Spleen (tissue), 11 donors: ENCODE results near the gene ZNF462. TPM values are rescaled to one million over a fixed set of nuclear protein-coding genes. Genes with fewer than 3 reads are reported as not detected.

ENCODE experiments used
- DNase-seq: peaks from one replicate; pipeline ENCODE4 v3.0.0-alpha.2; 2020
- H3K27ac ChIP-seq, 8 donors: fragments of 200-600 bp; sonication (generic) in 7 of 8; 1 replicate in 4 of 8; 2 replicates in 4 of 8; pipeline versions ENCODE4 v1.5.0 to v1.8.0; 2016 to 2021; ENCODE audit warnings: inconsistent platforms in 4 of 8, mild to moderate bottlenecking in 4 of 8, moderate library complexity in 1 of 8
- H3K27me3 ChIP-seq, 7 donors: fragments of 200-600 bp; sonication (generic) in 6 of 7; replicated peaks in 1 of 7; 1 replicate in 4 of 7; 2 replicates in 3 of 7; pipeline versions ENCODE4 v1.5.0 to v1.8.0; 2016 to 2021; ENCODE audit warnings: inconsistent platforms in 3 of 7, mild to moderate bottlenecking in 1 of 7
- H3K36me3 ChIP-seq, 6 donors: fragments of 200-600 bp; sonication (generic) in 5 of 6; 1 replicate in 4 of 6; 2 replicates in 2 of 6; pipeline versions ENCODE4 v1.5.0 to v1.8.0; 2016 to 2021; ENCODE audit warnings: inconsistent platforms in 2 of 6
- H3K4me1 ChIP-seq, 6 donors: fragments of 200-600 bp; sonication (generic) in 5 of 6; 1 replicate in 3 of 6; 2 replicates in 3 of 6; pipeline versions ENCODE4 v1.5.0 to v1.8.0; 2016 to 2021; ENCODE audit warnings: inconsistent platforms in 3 of 6
- H3K4me3 ChIP-seq, 8 donors: fragments of 200-600 bp; sonication (generic) in 7 of 8; 1 replicate in 4 of 8; 2 replicates in 4 of 8; pipeline versions ENCODE4 v1.5.0 to v1.8.0; 2016 to 2021; ENCODE audit warnings: inconsistent platforms in 4 of 8, mild to moderate bottlenecking in 4 of 8, moderate library complexity in 2 of 8
- H3K9me3 ChIP-seq, 8 donors: fragments of 200-600 bp; sonication (generic) in 7 of 8; 1 replicate in 4 of 8; 2 replicates in 4 of 8; pipeline versions ENCODE4 v1.5.0 to v1.8.0; 2016 to 2021; ENCODE audit warnings: inconsistent platforms in 4 of 8
- POLR2A ChIP-seq, 3 donors: fragments of 450-650 bp; IDR thresholded peaks; one replicate each; pipeline ENCODE4 v1.5.1; 2017; ENCODE audit warnings: antibody characterized with exemption in 3 of 3, mild to moderate bottlenecking in 1 of 3
- POLR2AphosphoS5 ChIP-seq, 3 donors: sonication (generic); formaldehyde crosslinking; IDR thresholded peaks; one replicate each; pipeline ENCODE4 v1.5.1; 2017; ENCODE audit warnings: antibody characterized with exemption in 3 of 3
- WGBS, 5 donors: extraction: QIAGEN DNeasy Blood & Tissue Kit in 3 of 5; methylation state at CpG; one replicate each; pipeline versions ENCODE4 v1.1.5 to v1.1.7; 2013 to 2018; 5-methylcytosine and 5-hydroxymethylcytosine counted together
- intact Hi-C: fragments of 100-400 bp; cut with DNase I; formaldehyde crosslinking; loops from one replicate; pipeline ENCODE4 v1.15.0; 2023; ENCODE audit warnings: low total_unique reads
- polyA plus RNA-seq, 3 donors: library from polyadenylated mRNA; stranded (reverse); fragments of 200-250 nt; gene quantifications; one replicate each; pipeline ENCODE4 v1.2.1, GENCODE V29; 2013
- total RNA-seq, 7 donors: library from RNA; depleted of rRNA in 3 of 7; stranded (reverse); fragments of >200 nt in 3 of 7; fragmentation: NEBNext Ultra II Directional in 4 of 7; extraction: Animal tissue kit (Norgen Biotek cat#: 25700) in 4 of 7; gene quantifications; one replicate each; pipeline versions ENCODE4 v1.1.0 to v1.2.1, GENCODE V29; 2016 to 2021
- TF ChIP-seq, protein P1 (sequence below), 11 experiments: fragments of 200-600 bp in 7 of 11; fragments of 450-650 bp in 4 of 11; sonication (generic) in 4 of 11; IDR thresholded peaks in 8 of 11; conservative IDR thresholded peaks in 3 of 11; 1 replicate in 7 of 11; 2 replicates in 4 of 11; pipeline versions ENCODE4 v1.4.0 to v1.8.0; 2016 to 2021; ENCODE audit warnings: antibody characterized with exemption in 11 of 11, inconsistent platforms in 4 of 11, mild to moderate bottlenecking in 1 of 11
- donor health status: healthy with polysubstance abuse.
- donor health status: DM: no; HTN: no; CAD: no; lungs with moderate emphysema.
- donor health status: DM: no; HTN: no; CAD: no.
- donor health status: Bipolar disorder and iron deficiency.
- donor health status: healthy.
- donor health status: DM: no; HTN: no; CAD: no.
- donor health status: DM: yes; HTN: yes; CAD: no.

Gene ZNF462
- total and polyA plus RNA-seq, 10 donors = 0.36 to 38.9 (median 20.3) TPM

DNA sequence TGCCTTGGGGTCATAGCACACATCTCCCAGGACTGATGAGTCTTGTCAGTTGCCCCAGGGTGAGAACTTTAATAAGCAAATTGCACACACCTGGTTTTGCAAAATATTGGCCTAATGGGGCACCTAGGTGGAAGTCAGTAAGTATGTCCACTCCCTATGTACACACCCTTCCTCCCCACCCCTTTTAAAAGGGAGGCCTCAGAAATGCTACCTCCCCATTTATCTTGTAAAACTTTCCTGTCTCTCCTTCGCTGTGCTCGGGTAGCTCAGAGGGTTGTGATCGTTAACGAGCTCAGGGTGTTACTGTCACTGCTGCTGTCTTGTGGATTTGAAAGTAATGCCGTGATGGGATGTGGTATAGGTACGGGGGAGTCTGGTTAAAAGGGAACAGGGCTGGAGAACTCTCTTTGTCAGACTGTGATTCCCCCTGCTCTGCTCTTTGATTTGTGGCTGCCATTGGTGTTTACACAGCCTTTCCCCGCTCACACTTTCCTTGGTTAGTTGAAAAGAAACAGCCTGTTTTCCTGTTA, 26.2 kb downstream of the ZNF462 start:
- DNase-seq = no peak
- 84 to 90% (median 87%) methylated on average over 7 of the region's 7 CpGs for WGBS, 5 donors
- H3K27ac ChIP-seq = peak overlapping the region in 1 of 8 donors; percentile 42
- H3K4me3 ChIP-seq = no peak overlapping the region
- no peaks in the 10 kb centered on the region for H3K27me3 ChIP-seq
- intact Hi-C loops = no loop called here
- H3K4me1 ChIP-seq = peaks cover 0 to 16% (median 0%) of the 10 kb centered on the region in 6 donors
- H3K9me3 ChIP-seq = no peaks in the 10 kb centered on the region
- H3K36me3 ChIP-seq = no peaks in the 10 kb centered on the region
- TF ChIP-seq POLR2AphosphoS5 (IDR thresholded peaks at IDR 0.05) (no peak), POLR2A (IDR thresholded peaks at IDR 0.05) (no peak)
- TF ChIP-seq, protein P1, sequence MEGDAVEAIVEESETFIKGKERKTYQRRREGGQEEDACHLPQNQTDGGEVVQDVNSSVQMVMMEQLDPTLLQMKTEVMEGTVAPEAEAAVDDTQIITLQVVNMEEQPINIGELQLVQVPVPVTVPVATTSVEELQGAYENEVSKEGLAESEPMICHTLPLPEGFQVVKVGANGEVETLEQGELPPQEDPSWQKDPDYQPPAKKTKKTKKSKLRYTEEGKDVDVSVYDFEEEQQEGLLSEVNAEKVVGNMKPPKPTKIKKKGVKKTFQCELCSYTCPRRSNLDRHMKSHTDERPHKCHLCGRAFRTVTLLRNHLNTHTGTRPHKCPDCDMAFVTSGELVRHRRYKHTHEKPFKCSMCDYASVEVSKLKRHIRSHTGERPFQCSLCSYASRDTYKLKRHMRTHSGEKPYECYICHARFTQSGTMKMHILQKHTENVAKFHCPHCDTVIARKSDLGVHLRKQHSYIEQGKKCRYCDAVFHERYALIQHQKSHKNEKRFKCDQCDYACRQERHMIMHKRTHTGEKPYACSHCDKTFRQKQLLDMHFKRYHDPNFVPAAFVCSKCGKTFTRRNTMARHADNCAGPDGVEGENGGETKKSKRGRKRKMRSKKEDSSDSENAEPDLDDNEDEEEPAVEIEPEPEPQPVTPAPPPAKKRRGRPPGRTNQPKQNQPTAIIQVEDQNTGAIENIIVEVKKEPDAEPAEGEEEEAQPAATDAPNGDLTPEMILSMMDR (IDR thresholded peaks at IDR 0.05 in 8 of 11, conservative IDR thresholded peaks at IDR 0.05 in 3 of 11) = no peak

DNA sequence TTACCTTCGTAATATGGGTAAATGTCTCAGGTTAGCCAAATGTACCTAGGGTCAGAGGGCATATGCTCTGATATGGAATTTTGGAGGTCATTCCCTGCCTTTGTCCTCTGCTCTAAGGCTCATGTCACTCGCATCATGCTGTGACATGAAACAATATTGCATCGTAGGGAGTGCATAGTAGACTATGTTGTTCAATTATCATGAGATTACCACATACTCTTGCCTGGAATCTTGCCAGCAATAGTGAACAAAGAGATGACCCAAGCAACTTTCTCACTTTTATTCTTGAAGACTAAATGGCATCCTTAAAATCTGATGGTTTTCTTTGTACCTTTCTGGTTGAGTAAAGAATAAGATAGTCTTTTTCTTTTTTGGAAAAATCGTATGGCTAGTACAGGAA, 27.6 kb downstream of the ZNF462 start:
- intact Hi-C loops = no loop called here
- TF ChIP-seq, protein P1 (IDR thresholded peaks at IDR 0.05 in 8 of 11, conservative IDR thresholded peaks at IDR 0.05 in 3 of 11) = no peak
- no peak for TF ChIP-seq POLR2A (IDR thresholded peaks at IDR 0.05)
- no peak for TF ChIP-seq POLR2AphosphoS5 (IDR thresholded peaks at IDR 0.05)
- DNase-seq = no peak
- Histone ChIP-seq H3K4me1 (peaks cover 0 to 16% (median 0%) of the 10 kb centered on the region in 6 donors), H3K4me3 (no peak overlapping the region), H3K9me3 (no peaks in the 10 kb centered on the region), H3K27me3 (no peaks in the 10 kb centered on the region), H3K36me3 (no peaks in the 10 kb centered on the region), H3K27ac (no peak overlapping the region)
- 78 to 90% (median 81%) methylated on average over 4 of the region's 4 CpGs for WGBS, 5 donors

DNA sequence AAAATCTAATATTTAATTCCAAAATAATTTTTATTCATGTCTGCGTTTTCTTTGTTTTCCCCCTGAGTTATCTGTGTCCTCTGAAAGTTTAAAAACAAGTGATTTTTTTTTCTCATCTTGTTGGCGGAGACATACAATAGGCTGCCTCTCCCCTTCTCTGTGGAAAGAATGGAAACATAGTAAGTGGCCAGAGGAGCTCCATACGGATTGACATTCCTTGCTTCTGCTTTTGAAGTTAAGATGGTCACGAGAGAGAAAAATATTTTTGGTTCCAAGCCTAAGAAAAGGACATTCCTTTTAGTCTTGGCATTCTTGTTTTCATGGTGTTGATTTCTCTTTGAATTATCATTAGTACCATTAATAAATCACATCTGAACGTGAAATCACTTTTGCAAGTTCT, 28.3 kb downstream of the ZNF462 start:
- 69 to 85% (median 79%) methylated on average over 5 of the region's 5 CpGs for WGBS, 5 donors
- no peaks in the 10 kb centered on the region for H3K36me3 ChIP-seq
- H3K9me3 ChIP-seq = no peaks in the 10 kb centered on the region
- H3K27ac ChIP-seq = no peak overlapping the region
- DNase-seq = no peak
- H3K4me3 ChIP-seq = no peak overlapping the region
- TF ChIP-seq, protein P1 (IDR thresholded peaks at IDR 0.05 in 8 of 11, conservative IDR thresholded peaks at IDR 0.05 in 3 of 11) = no peak
- TF ChIP-seq POLR2AphosphoS5 (IDR thresholded peaks at IDR 0.05) (no peak), POLR2A (IDR thresholded peaks at IDR 0.05) (no peak)
- intact Hi-C loops = no loop called here
- H3K4me1 ChIP-seq = peaks cover 0 to 16% (median 0%) of the 10 kb centered on the region in 6 donors
- no peaks in the 10 kb centered on the region for H3K27me3 ChIP-seq

DNA sequence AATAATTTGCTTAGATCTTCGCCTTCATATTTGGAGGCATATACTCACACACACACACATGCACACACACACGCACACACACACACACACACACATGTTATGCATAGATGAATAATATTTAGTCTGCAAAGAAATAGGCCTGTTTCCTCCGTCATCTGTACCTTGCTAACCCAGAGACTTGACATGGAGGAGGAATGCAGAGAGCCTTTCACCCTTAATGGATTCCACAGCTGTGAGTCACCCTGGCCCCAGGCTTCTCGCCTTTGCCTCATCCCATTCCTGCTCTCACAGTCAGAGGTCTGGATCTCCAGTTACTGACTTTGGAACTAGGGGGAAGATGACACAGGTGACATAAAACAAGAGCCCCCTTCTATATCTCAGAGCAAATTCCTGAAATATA, 29.7 kb downstream of the ZNF462 start:
- intact Hi-C loops = no loop called here
- Histone ChIP-seq H3K9me3 (no peaks in the 10 kb centered on the region), H3K36me3 (no peaks in the 10 kb centered on the region), H3K27ac (peak overlapping the region in 4 of 8 donors; percentile 38 to 58 (median 42)), H3K4me3 (no peak overlapping the region), H3K27me3 (no peaks in the 10 kb centered on the region), H3K4me1 (peaks cover 0 to 20% (median 2%) of the 10 kb centered on the region in 6 donors)
- WGBS, 5 donors = 84 to 96% (median 86%) methylated on average over 4 of the region's 4 CpGs
- DNase-seq = no peak
- TF ChIP-seq POLR2AphosphoS5 (IDR thresholded peaks at IDR 0.05) = no peak
- no peak for TF ChIP-seq POLR2A (IDR thresholded peaks at IDR 0.05)
- TF ChIP-seq, protein P1 (IDR thresholded peaks at IDR 0.05 in 8 of 11, conservative IDR thresholded peaks at IDR 0.05 in 3 of 11) = no peak
